H1 (cell line): ENCODE results near the gene RGS3. TPM values are rescaled to one million over a fixed set of nuclear protein-coding genes. Genes with fewer than 3 reads are reported as not detected.

Experiments
- CTCF ChIA-PET: fragments of 300-600 bp; sonication (Branson Sonifier 250); formaldehyde crosslinking; loops from one replicate; lab custom pipeline; 2021; ENCODE audit not compliant: partially characterized antibody; lab: Charles Lee
- POLR2A ChIA-PET: fragments of 300-600 bp; sonication (Branson Sonifier 250); formaldehyde crosslinking; loops from one replicate; lab custom pipeline; 2021; ENCODE audit warnings: inconsistent platforms; ENCODE audit not compliant: partially characterized antibody; lab: Charles Lee
- DNase-seq, 2 experiments: peaks; one replicate each; pipeline versions ENCODE4 v3.0.0 to v3.0.0-alpha.2; 2010 to 2022; ENCODE audit warnings: low spot score in 2 of 2, low read depth in 1 of 2, mixed read lengths in 1 of 2
- FAIRE-seq: peaks from 2 replicates; lab custom pipeline; 2011; peaks lifted over from hg19 to GRCh38; lab: Jason Lieb, UNC
- H2AFZ ChIP-seq: 2 replicates; pipeline ENCODE4 v1.8.1; 2012; ENCODE audit warnings: low read length, inconsistent platforms
- H2AK5ac ChIP-seq: 2 replicates; pipeline ENCODE4 v1.6.1; 2013; ENCODE audit warnings: low read depth, low read length
- H2BK120ac ChIP-seq: replicated peaks from 2 replicates; pipeline ENCODE3; 2013; ENCODE audit warnings: low read depth, low read length, inconsistent platforms
- H2BK12ac ChIP-seq: 2 replicates; pipeline ENCODE4 v1.6.1; 2013; ENCODE audit warnings: low read depth, low read length
- H2BK15ac ChIP-seq: 2 replicates; pipeline ENCODE4 v1.6.1; 2013; ENCODE audit warnings: low read length
- H2BK20ac ChIP-seq: 2 replicates; pipeline ENCODE4 v1.6.1; 2013; ENCODE audit warnings: low read length
- H2BK5ac ChIP-seq: 2 replicates; pipeline ENCODE4 v1.6.1; 2013; ENCODE audit warnings: low read depth, low read length
- H3K14ac ChIP-seq: 2 replicates; pipeline ENCODE4 v1.6.1; 2013; ENCODE audit warnings: inconsistent platforms; ENCODE audit not compliant: insufficient read length
- H3K18ac ChIP-seq: 2 replicates; pipeline ENCODE4 v1.6.1; 2013; ENCODE audit warnings: low read length; ENCODE audit errors: extremely low read depth
- H3K23ac ChIP-seq: 2 replicates; pipeline ENCODE4 v1.6.1; 2013; ENCODE audit warnings: inconsistent platforms; ENCODE audit not compliant: insufficient read length
- H3K23me2 ChIP-seq: 2 replicates; pipeline ENCODE4 v1.6.1; 2013; ENCODE audit warnings: low read depth, low read length
- H3K27ac ChIP-seq: 2 replicates; pipeline ENCODE4 v1.6.1; 2011; ENCODE audit warnings: low read depth, low read length, inconsistent platforms
- H3K27me3 ChIP-seq, 4 experiments: replicated peaks in 1 of 4; 1 replicate in 1 of 4; 2 replicates in 3 of 4; pipeline versions ENCODE4 v1.6.1 to v1.8.1; 2011 to 2013; ENCODE audit warnings: low read length in 3 of 4, mild to moderate bottlenecking in 3 of 4, inconsistent platforms in 2 of 4, mixed read lengths in 2 of 4, moderate library complexity in 1 of 4; ENCODE audit not compliant: control insufficient read depth in 3 of 4, insufficient read depth in 3 of 4; ENCODE audit errors: extremely low read depth in 1 of 4
- H3K36me3 ChIP-seq, 4 experiments: 2 replicates each; pipeline versions ENCODE4 v1.6.1 to v1.8.1; 2011 to 2013; ENCODE audit warnings: mild to moderate bottlenecking in 4 of 4, low read length in 3 of 4, moderate library complexity in 2 of 4, control low read depth in 1 of 4, inconsistent platforms in 1 of 4; ENCODE audit not compliant: insufficient read depth in 4 of 4, control insufficient read depth in 2 of 4
- H3K4ac ChIP-seq: replicated peaks from 2 replicates; pipeline ENCODE3; 2013; ENCODE audit warnings: low read length, low read depth, mixed read lengths, inconsistent platforms; ENCODE audit not compliant: insufficient read length
- H3K4me1 ChIP-seq, 4 experiments: replicated peaks in 1 of 4; 1 replicate in 1 of 4; 2 replicates in 3 of 4; pipeline versions ENCODE4 v1.6.1 to v1.8.1; 2011 to 2013; ENCODE audit warnings: low read length in 3 of 4, inconsistent platforms in 2 of 4, mixed read lengths in 1 of 4; ENCODE audit not compliant: insufficient read depth in 4 of 4, control insufficient read depth in 3 of 4
- H3K4me2 ChIP-seq, 2 experiments: 2 replicates each; pipeline versions ENCODE4 v1.6.1 to v1.8.1; 2011 to 2013; ENCODE audit warnings: low read depth in 2 of 2, low read length in 2 of 2, control low read depth in 1 of 2, inconsistent platforms in 1 of 2, mild to moderate bottlenecking in 1 of 2; ENCODE audit not compliant: insufficient read depth in 1 of 2
- H3K4me3 ChIP-seq, 4 experiments: fragments of 200-600, 300-600 bp in 1 of 4; sonication (generic), shearing (Covaris generic), sonication (Bioruptor Twin) in 1 of 4; 2 replicates each; pipeline versions ENCODE4 v1.5.1 to v1.8.1; 2011 to 2016; ENCODE audit warnings: low read length in 4 of 4, low read depth in 3 of 4, control low read depth in 2 of 4, inconsistent platforms in 2 of 4, mild to moderate bottlenecking in 2 of 4, mixed read lengths in 1 of 4, moderate library complexity in 1 of 4; ENCODE audit not compliant: insufficient read depth in 2 of 4; ENCODE audit errors: extremely low read depth in 1 of 4
- H3K56ac ChIP-seq: replicated peaks from 2 replicates; pipeline ENCODE3; 2013; ENCODE audit warnings: low read depth, mild to moderate bottlenecking, mixed read lengths, low read length, inconsistent platforms; ENCODE audit not compliant: insufficient read length
- H3K79me1 ChIP-seq: 2 replicates; pipeline ENCODE4 v1.6.1; 2013; ENCODE audit warnings: low read depth, low read length, control low read depth
- H3K79me2 ChIP-seq, 2 experiments: 2 replicates each; pipeline versions ENCODE4 v1.6.1 to v1.8.1; 2012 to 2013; ENCODE audit warnings: low read length in 2 of 2, mild to moderate bottlenecking in 2 of 2, inconsistent platforms in 1 of 2; ENCODE audit not compliant: insufficient read depth in 2 of 2, control insufficient read depth in 1 of 2
- H3K9ac ChIP-seq, 4 experiments: replicated peaks in 1 of 4; 1 replicate in 1 of 4; 2 replicates in 3 of 4; pipeline versions ENCODE4 v1.6.1 to v1.8.1; 2011 to 2013; ENCODE audit warnings: low read depth in 3 of 4, low read length in 3 of 4, control low read depth in 2 of 4, mild to moderate bottlenecking in 2 of 4, moderate library complexity in 2 of 4, inconsistent platforms in 1 of 4; ENCODE audit errors: extremely low read depth in 1 of 4
- H3K9me3 ChIP-seq, 2 experiments: 2 replicates each; pipeline versions ENCODE4 v1.6.1 to v1.8.1; 2012 to 2013; ENCODE audit warnings: mild to moderate bottlenecking in 2 of 2, moderate library complexity in 2 of 2, control low read depth in 1 of 2, inconsistent platforms in 1 of 2, low read depth in 1 of 2, low read length in 1 of 2, mixed read lengths in 1 of 2; ENCODE audit not compliant: insufficient read depth in 2 of 2
- H4K20me1 ChIP-seq, 2 experiments: replicated peaks in 1 of 2; 2 replicates each; pipeline versions ENCODE3 to v1.8.1; 2011 to 2013; ENCODE audit warnings: inconsistent platforms in 2 of 2, low read length in 2 of 2, mild to moderate bottlenecking in 1 of 2; ENCODE audit not compliant: insufficient read depth in 2 of 2, control insufficient read depth in 1 of 2
- H4K5ac ChIP-seq: 2 replicates; pipeline ENCODE4 v1.6.1; 2013; ENCODE audit warnings: low read length, low read depth, mixed read lengths, inconsistent platforms; ENCODE audit not compliant: insufficient read length
- H4K8ac ChIP-seq: 2 replicates; pipeline ENCODE4 v1.8.0; 2013; ENCODE audit warnings: mild to moderate bottlenecking, moderate library complexity, low read length, inconsistent platforms; ENCODE audit not compliant: insufficient read depth; ENCODE audit errors: extremely low read depth
- H4K91ac ChIP-seq: replicated peaks from 2 replicates; pipeline ENCODE3; 2013; ENCODE audit warnings: low read length, mixed read lengths, inconsistent platforms; ENCODE audit not compliant: insufficient read length
- ATF3 ChIP-seq: IDR thresholded peaks from 2 replicates; pipeline ENCODE4 v1.6.1; 2011; ENCODE audit warnings: low read depth, mild to moderate bottlenecking, low read length; ENCODE audit not compliant: insufficient read depth
- BACH1 ChIP-seq: IDR thresholded peaks from 2 replicates; pipeline ENCODE4 v1.6.1; 2012; ENCODE audit warnings: low read length, improper control_type of control experiment
- BRCA1 ChIP-seq: IDR thresholded peaks from 2 replicates; pipeline ENCODE4 v1.6.1; 2012; ENCODE audit warnings: low read depth, low read length, improper control_type of control experiment
- CBX5 ChIP-seq: fragments of 300-800, 300-1000 bp; sonication (generic); IDR thresholded peaks from 2 replicates; pipeline ENCODE4 v1.7.1; 2016; ENCODE audit warnings: antibody characterized with exemption, low read length, low read depth
- CBX8 ChIP-seq: fragments of 300-800, 300-1000 bp; sonication (generic); IDR thresholded peaks from 2 replicates; pipeline ENCODE4 v1.7.1; 2016; ENCODE audit warnings: low read depth, low read length, borderline replicate concordance
- CEBPB ChIP-seq: IDR thresholded peaks from 2 replicates; pipeline ENCODE4 v1.6.1; 2012; ENCODE audit warnings: low read depth, low read length
- CHD1 ChIP-seq: IDR thresholded peaks from 2 replicates; pipeline ENCODE4 v1.6.1; 2012; ENCODE audit warnings: low read depth, low read length, improper control_type of control experiment
- CHD2 ChIP-seq: IDR thresholded peaks from 2 replicates; pipeline ENCODE4 v1.6.1; 2012; ENCODE audit warnings: low read length, improper control_type of control experiment
- EZH2 ChIP-seq: fragments of 200-600 bp; sonication (generic); IDR thresholded peaks from 2 replicates; pipeline ENCODE4 v1.7.1; 2012; ENCODE audit warnings: low read depth, mild to moderate bottlenecking, moderate library complexity, low read length, inconsistent platforms; ENCODE audit not compliant: severe bottlenecking
- FOSL1 ChIP-seq: IDR thresholded peaks from 2 replicates; pipeline ENCODE4 v1.6.1; 2011; ENCODE audit warnings: mild to moderate bottlenecking, low read depth, low read length, moderate library complexity; ENCODE audit not compliant: insufficient read depth
- HDAC6 ChIP-seq: IDR thresholded peaks from one replicate; pipeline ENCODE4 v1.7.1; 2012; ENCODE audit warnings: low read depth, mild to moderate bottlenecking, inconsistent platforms, low read length, moderate library complexity
- KDM4A ChIP-seq: IDR thresholded peaks from one replicate; pipeline ENCODE4 v1.7.1; 2012; ENCODE audit warnings: low read depth, mild to moderate bottlenecking, moderate library complexity, low read length, inconsistent platforms; ENCODE audit not compliant: severe bottlenecking
- POLR2A ChIP-seq, 2 experiments: IDR thresholded peaks; 1 replicate in 1 of 2; 2 replicates in 1 of 2; pipeline ENCODE4 v1.6.1; 2011; ENCODE audit warnings: low read depth in 2 of 2, low read length in 2 of 2, mild to moderate bottlenecking in 2 of 2; ENCODE audit errors: control extremely low read depth in 1 of 2
- SIN3A ChIP-seq, 2 experiments: IDR thresholded peaks in 1 of 2; conservative IDR thresholded peaks in 1 of 2; 2 replicates each; pipeline ENCODE4 v1.6.1; 2011 to 2012; ENCODE audit warnings: low read length in 2 of 2, improper control_type of control experiment in 1 of 2, low read depth in 1 of 2, mild to moderate bottlenecking in 1 of 2
- TBP ChIP-seq: IDR thresholded peaks from 2 replicates; pipeline ENCODE4 v1.6.1; 2011; ENCODE audit warnings: low read depth, low read length, improper control_type of control experiment
- WGBS, 2 experiments: shearing (Covaris generic) in 1 of 2; methylation state at CpG; one replicate each; pipeline versions ENCODE4 v1.1.6 to v1.1.7; 2013 to 2015; ENCODE audit warnings: low lambda C conversion rate in 2 of 2, mixed read lengths in 2 of 2, inconsistent platforms in 1 of 2, low coverage in 1 of 2, missing lambda C conversion rate in 1 of 2; ENCODE audit not compliant: insufficient replicate concordance in 2 of 2, insufficient coverage in 1 of 2, insufficient read length in 1 of 2; ENCODE audit errors: extremely low coverage in 1 of 2, missing lambda C conversion rate in 1 of 2; 5-methylcytosine and 5-hydroxymethylcytosine counted together
- polyA plus RNA-seq, 7 experiments: library from polyadenylated mRNA; depleted of rRNA in 3 of 7; stranded (reverse) in 5 of 7; unstranded in 2 of 7; fragments of >200 nt in 5 of 7; fragments of 200-250 nt in 2 of 7; gene quantifications; 1 replicate in 5 of 7; 2 replicates in 1 of 7; 4 replicates in 1 of 7; pipeline versions ENCODE4 v1.2.1 to v1.2.3, GENCODE V29; 2011 to 2013; ENCODE audit warnings: missing spikeins in 2 of 7, mixed read lengths in 2 of 7
- total RNA-seq: library from RNA; stranded (reverse); fragmentation: NEBNext Ultra II Directional; extraction: Animal tissue kit (Norgen Biotek cat#: 25700); gene quantifications from 2 replicates; pipeline ENCODE4 v1.2.1, GENCODE V29; 2021

The RGS3 gene
- total and polyA plus RNA-seq, 2 of the 8 experiments (the other 6 are each of a cell fraction or from before 2014, with no cell fraction given), result 12.6 to 18.2 TPM

GRCh38 chr9:113515862-113516261 lies 52.3 kb downstream of the RGS3 start:
- Histone ChIP-seq H3K56ac (no peak overlapping the region), H3K27ac (no peak overlapping the region), H3K23ac (no peak overlapping the region), H3K4me3 (no peak overlapping the region), H3K9ac (no peak overlapping the region), H3K79me2 (no peaks in the 10 kb centered on the region), H2BK5ac (no peak overlapping the region), H3K4me1 (no peaks in the 10 kb centered on the region), H3K36me3 (no peaks in the 10 kb centered on the region; a peak in 1 of 8 replicates), H4K91ac (no peak overlapping the region), H2BK120ac (no peak overlapping the region), H3K4ac (no peak overlapping the region), H4K5ac (no peak overlapping the region), H3K4me2 (no peak overlapping the region), H3K9me3 (no peaks in the 10 kb centered on the region), H3K18ac (no peak overlapping the region), H3K79me1 (no peaks in the 10 kb centered on the region), H2BK20ac (no peak overlapping the region), H2BK15ac (no peak overlapping the region), H3K14ac (no peak overlapping the region), H3K27me3 (no peaks in the 10 kb centered on the region), H2BK12ac (no peak overlapping the region), H2AK5ac (no peak overlapping the region), H4K8ac (no peak overlapping the region), H2AFZ (no peak overlapping the region), H4K20me1 (no peaks in the 10 kb centered on the region), H3K23me2 (no peaks in the 10 kb centered on the region)
- CTCF ChIA-PET, result interaction anchor here (0.6 to 1.5 kb wide), 3 partner anchors 9 to 148 kb away, joined by 3 to 5 read pairs (median 4); no protein-coding TSS in a partner anchor
- POLR2A ChIA-PET, result interaction anchor here (1.4 kb wide), 1 partner anchor 28 kb away, joined by 3 read pairs; no protein-coding TSS in a partner anchor
- 95% methylated on average over 4 of the region's 4 CpGs; no CpG with 5 or more reads in 1 of the 2 experiments for WGBS, 2 experiments
- DNase-seq, result no peak
- no peak for FAIRE-seq
- TF ChIP-seq BRCA1 (no peak), CBX8 (no peak), CHD2 (no peak), KDM4A (no peak), CEBPB (no peak), FOSL1 (no peak), EZH2 (no peak), ATF3 (no peak), TBP (no peak), CBX5 (no peak), POLR2A (IDR thresholded peaks at IDR 0.05; ENCODE audit: control extremely low read depth in 1 of 2, low read depth in 2 of 2, low read length in 2 of 2) (no peak), BACH1 (no peak), SIN3A (conservative IDR thresholded peaks at IDR 0.05 in 1 of 2, IDR thresholded peaks at IDR 0.05 in 1 of 2; ENCODE audit: low read depth in 1 of 2, low read length in 2 of 2) (no peak), CHD1 (no peak), HDAC6 (no peak)
